Left renal pelvis (tissue), 4 donors: Measurements from ENCODE around the gene NAT10. TPM values are rescaled to one million over a fixed set of nuclear protein-coding genes. Genes with fewer than 3 reads are reported as not detected.

Source experiments
- DNase-seq, 4 donors: peaks; one replicate each; pipeline ENCODE4 v3.0.0-alpha.2; 2013; ENCODE audit warnings: low read depth in 4 of 4, low spot score in 3 of 4
- polyA plus RNA-seq, 4 donors: library from polyadenylated mRNA; unstranded; fragments of 120-200 nt; gene quantifications; one replicate each; pipeline ENCODE4 v1.2.1, GENCODE V29; 2013; ENCODE audit not compliant: insufficient read length in 4 of 4

NAT10 gene
- polyA plus RNA-seq, 4 donors = 43.8 to 56.0 (median 51.8) TPM

GRCh38 chr11:34147581-34147980, 42.2 kb downstream of the NAT10 start:
- DNase-seq = no peak

GRCh38 chr11:34148504-34149165, 43.2 kb downstream of the NAT10 start:
- no peak for DNase-seq

- DNase-seq = no peak
Measured at GRCh38 chr11:34149274-34149673, 43.8 kb downstream of the NAT10 start.

GRCh38 chr11:34149786-34150185, 44.4 kb downstream of the NAT10 start:
- DNase-seq = no peak

GRCh38 chr11:34150494-34151151, 45.2 kb downstream of the NAT10 start:
- no peak for DNase-seq

GRCh38 chr11:34151166-34151565, 45.7 kb downstream of the NAT10 start:
- no peak for DNase-seq

GRCh38 chr11:34151916-34152845, 46.8 kb downstream of the NAT10 start:
- no peak for DNase-seq

- no peak for DNase-seq
Measured at GRCh38 chr11:34154059-34154875, 48.8 kb downstream of the NAT10 start.

- no peak for DNase-seq
Measured at GRCh38 chr11:34155057-34155756, 49.8 kb downstream of the NAT10 start.

- no peak for DNase-seq
Measured at GRCh38 chr11:34155757-34156062, 50.3 kb downstream of the NAT10 start.

GRCh38 chr11:34157163-34157562, 51.7 kb downstream of the NAT10 start:
- no peak for DNase-seq

- no peak for DNase-seq
Measured at GRCh38 chr11:34158661-34159060, 53.2 kb downstream of the NAT10 start.

GRCh38 chr11:34160049-34160721, 54.8 kb downstream of the NAT10 start:
- DNase-seq = no peak

GRCh38 chr11:34160791-34161190, 55.4 kb downstream of the NAT10 start:
- no peak for DNase-seq

GRCh38 chr11:34161361-34161760, 55.9 kb downstream of the NAT10 start:
- DNase-seq = no peak

- DNase-seq = no peak
Measured at GRCh38 chr11:34161812-34162492, 56.5 kb downstream of the NAT10 start.

- no peak for DNase-seq
Measured at GRCh38 chr11:34162493-34162820, 57.0 kb downstream of the NAT10 start.

GRCh38 chr11:34162856-34163255, 57.4 kb downstream of the NAT10 start:
- no peak for DNase-seq

- no peak for DNase-seq
Measured at GRCh38 chr11:34165121-34165520, 59.7 kb downstream of the NAT10 start.
